SH-SY5Y (cell line): Measurements from ENCODE around the gene PHKB.

Experiments
- GATA2 ChIP-seq: IDR thresholded peaks from 2 replicates; pipeline ENCODE4 v1.6.1; 2011; ENCODE audit warnings: mild to moderate bottlenecking, low read depth, low read length
- GATA3 ChIP-seq: IDR thresholded peaks from 2 replicates; pipeline ENCODE4 v1.6.1; 2011; ENCODE audit warnings: low read depth, mild to moderate bottlenecking, low read length, moderate library complexity

DNA sequence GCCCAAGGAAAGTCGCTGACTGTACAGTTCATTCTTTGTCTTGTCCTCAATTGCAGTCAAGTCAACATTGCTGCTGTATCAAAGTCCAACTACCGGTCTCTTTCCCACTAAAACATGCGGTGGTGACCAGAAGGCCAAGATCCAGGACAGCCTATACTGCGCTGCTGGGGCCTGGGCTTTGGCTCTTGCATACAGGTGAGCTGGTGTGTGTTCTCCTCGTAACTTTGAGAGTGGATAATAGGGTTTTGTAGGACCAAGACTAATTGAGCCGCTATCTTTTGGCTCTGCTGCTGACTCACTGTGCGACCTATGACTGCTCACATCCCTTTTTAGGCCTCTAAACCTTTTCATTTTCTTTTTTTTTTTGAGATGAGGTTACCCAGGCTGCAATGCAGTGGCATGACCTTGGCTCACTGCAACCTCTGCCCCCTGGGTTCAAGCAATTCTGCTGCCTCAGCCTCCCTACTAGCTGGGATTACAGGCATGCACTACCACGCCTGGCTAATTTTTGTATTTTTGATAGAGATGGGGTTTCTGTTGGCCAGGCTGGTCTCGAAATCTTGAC, 38.7 kb downstream of the PHKB start:
- TF ChIP-seq GATA2 (no peak), GATA3 (no peak)
